ENCODE results near the gene KBTBD8. TPM values are rescaled to one million over a fixed set of nuclear protein-coding genes. Genes with fewer than 3 reads are reported as not detected.

KBTBD8 gene
- total and polyA plus RNA-seq, 9 of the 15 experiments (the other 6 are each of a cell fraction or from before 2014, with no cell fraction given): 2.7 to 9.1 (median 5.6) TPM

- H3K4me3 ChIP-seq: no peak overlapping the region
- no TSS peak for BruUV-seq (replicated peaks)
- H3K36me3 ChIP-seq (ENCODE audit: control insufficient read depth, insufficient read depth, low read length): no peaks in the 10 kb centered on the region
- CTCF ChIA-PET (ENCODE audit: low intra/inter-chr PET ratio): no interaction called here
- FAIRE-seq: no peak
- H2AFZ ChIP-seq (ENCODE audit: low read depth, low read length): no peak overlapping the region
- DNase-seq (ENCODE audit: extremely low read depth in 1 of 4, low spot score in 3 of 4): no peak
- H3K9me1 ChIP-seq (ENCODE audit: control insufficient read depth, insufficient read depth, low read length): no peaks in the 10 kb centered on the region
- peaks cover 15 to 28% of the 10 kb centered on the region in 2 experiments for H3K4me1 ChIP-seq (replicated peaks in 1 of 2; ENCODE audit: control insufficient read depth in 2 of 2, insufficient read depth in 2 of 2, low read length in 2 of 2)
- H3K9me3 ChIP-seq (replicated peaks; ENCODE audit: control insufficient read depth, insufficient read depth, low read depth, low read length): no peaks in the 10 kb centered on the region
- POLR2A ChIA-PET: no interaction called here
- no peaks in the 10 kb centered on the region for H3K79me2 ChIP-seq (ENCODE audit: control insufficient read depth, insufficient read depth, low read length)
- intact Hi-C loops (cut with micrococcal nuclease): no loop called here
- H4K20me1 ChIP-seq (replicated peaks; ENCODE audit: control insufficient read depth, insufficient read depth, low read length): no peaks in the 10 kb centered on the region
- no peak overlapping the region for H3K27ac ChIP-seq (ENCODE audit: extremely low read depth, low read depth, low read length)
- H3K27me3 ChIP-seq (ENCODE audit: control insufficient read depth in 2 of 2, insufficient read depth in 2 of 2, low read length in 2 of 2): no peaks in the 10 kb centered on the region
- no peak overlapping the region for H3K4me2 ChIP-seq (ENCODE audit: insufficient read depth, low read length)
- 66% methylated on average over 3 of the region's 3 CpGs for whole genome bisulfite sequencing (ENCODE audit: insufficient coverage, low coverage, missing lambda C conversion rate)
- no peak overlapping the region for H3K9ac ChIP-seq (ENCODE audit: insufficient read depth in 1 of 2, low read depth in 2 of 2, low read length in 2 of 2)
- no peak for ATAC-seq
- in situ Hi-C loops (cut with MboI): loop anchor here (10.0 kb wide), 1 partner anchor 60 kb away; no protein-coding TSS in a partner anchor
- no peak for TF ChIP-seq RFX1 (IDR thresholded peaks at IDR 0.05)
- TF ChIP-seq TCF3 (CRISPR knock-in tag; IDR thresholded peaks at IDR 0.05): no peak
- TF ChIP-seq ZNF121 (CRISPR knock-in tag; conservative IDR thresholded peaks at IDR 0.05): no peak
- TF ChIP-seq PKNOX1 (IDR thresholded peaks at IDR 0.05): no peak
- no peak for TF ChIP-seq ZNF311 (CRISPR knock-in tag; IDR thresholded peaks at IDR 0.05)
- no peak for TF ChIP-seq NCOA1 (IDR thresholded peaks at IDR 0.05; ENCODE audit: low read depth)
- TF ChIP-seq ZBTB12 (CRISPR knock-in tag; IDR thresholded peaks at IDR 0.05): no peak
- no peak for TF ChIP-seq BRCA1 (IDR thresholded peaks at IDR 0.05)
- TF ChIP-seq BRCA1 (CRISPR knock-in tag; IDR thresholded peaks at IDR 0.05): no peak
- TF ChIP-seq KLF6 (CRISPR knock-in tag; IDR thresholded peaks at IDR 0.05; ENCODE audit: borderline replicate concordance): no peak
- no peak for TF ChIP-seq MAFK (IDR thresholded peaks at IDR 0.05; ENCODE audit: low read length)
- no peak for TF ChIP-seq ARHGAP35 (IDR thresholded peaks at IDR 0.05; ENCODE audit: partially characterized antibody)
- no peak for TF ChIP-seq E4F1 (CRISPR knock-in tag; IDR thresholded peaks at IDR 0.05; ENCODE audit: borderline replicate concordance)
- TF ChIP-seq USF1 (CRISPR knock-in tag; IDR thresholded peaks at IDR 0.05): no peak
- TF ChIP-seq JUNB (CRISPR knock-in tag; conservative IDR thresholded peaks at IDR 0.05): no peak
- no peak for TF ChIP-seq FOXP4 (CRISPR knock-in tag; IDR thresholded peaks at IDR 0.05; ENCODE audit: borderline replicate concordance)
- no peak for TF ChIP-seq ZNF586 (CRISPR knock-in tag; conservative IDR thresholded peaks at IDR 0.05)
- TF ChIP-seq ZNF133 (CRISPR knock-in tag; IDR thresholded peaks at IDR 0.05): no peak
Observed at GRCh38 chr3:67034371-67034770, 36.3 kb downstream of the KBTBD8 start.
